ENCODE results near the gene TPCN2. TPM values are rescaled to one million over a fixed set of nuclear protein-coding genes. Genes with fewer than 3 reads are reported as not detected.
A peak's percentile ranks its signal among the peaks of the same experiment; 100 is the strongest.
"Not testable (repeated sequence)": the region's sequence is repeated elsewhere in the genome, so short reads cannot be mapped to it uniquely, and the experiment has no call there.

The TPCN2 gene
- polyA plus RNA-seq (ENCODE audit: insufficient read length in 4 of 4), result 10 to 100 TPM; 12.9 to 20.8 (median 17.1) TPM

GRCh38 chr11:69048694-69049489, at the start of gene TPCN2:
Gene TPCN2, plus strand, starts transcription at chr11:69048932. Its CDS starts 66 bp downstream, at chr11:69048998.
- DNase-seq (ENCODE audit: low read depth in 4 of 4, low spot score in 2 of 4), result peak; percentile 81 to 94 (median 88)

GRCh38 chr11:68999093-68999747, 49.5 kb upstream of the TPCN2 start:
- DNase-seq (ENCODE audit: low read depth in 4 of 4, low spot score in 2 of 4), result no peak

GRCh38 chr11:68999748-69000355, 48.9 kb upstream of the TPCN2 start:
- DNase-seq (ENCODE audit: low read depth in 4 of 4, low spot score in 2 of 4), result not testable (repeated sequence)

- no peak for DNase-seq (ENCODE audit: low read depth in 4 of 4, low spot score in 2 of 4)
These were observed 48.3 kb upstream of the TPCN2 start for GRCh38 chr11:69000391-69000790.

GRCh38 chr11:69000831-69001242, 47.9 kb upstream of the TPCN2 start:
- no peak for DNase-seq (ENCODE audit: low read depth in 4 of 4, low spot score in 2 of 4)

GRCh38 chr11:69001243-69002081, 47.3 kb upstream of the TPCN2 start:
- no peak for DNase-seq (ENCODE audit: low read depth in 4 of 4, low spot score in 2 of 4)

GRCh38 chr11:69002110-69002569, 46.6 kb upstream of the TPCN2 start:
- no peak for DNase-seq (ENCODE audit: low read depth in 4 of 4, low spot score in 2 of 4)

GRCh38 chr11:69002570-69003231, 46.0 kb upstream of the TPCN2 start:
- DNase-seq (ENCODE audit: low read depth in 4 of 4, low spot score in 2 of 4), result no peak

GRCh38 chr11:69003301-69003865, 45.3 kb upstream of the TPCN2 start:
- DNase-seq (ENCODE audit: low read depth in 4 of 4, low spot score in 2 of 4), result no peak

GRCh38 chr11:69003866-69004367, 44.8 kb upstream of the TPCN2 start:
- no peak for DNase-seq (ENCODE audit: low read depth in 4 of 4, low spot score in 2 of 4)

- DNase-seq (ENCODE audit: low read depth in 4 of 4, low spot score in 2 of 4), result no peak
These were observed 44.1 kb upstream of the TPCN2 start for GRCh38 chr11:69004411-69005182.

- no peak for DNase-seq (ENCODE audit: low read depth in 4 of 4, low spot score in 2 of 4)
These were observed 43.5 kb upstream of the TPCN2 start for GRCh38 chr11:69005183-69005630.

GRCh38 chr11:69005631-69006368, 42.9 kb upstream of the TPCN2 start:
- no peak for DNase-seq (ENCODE audit: low read depth in 4 of 4, low spot score in 2 of 4)

GRCh38 chr11:69006816-69007215, 41.9 kb upstream of the TPCN2 start:
- DNase-seq (ENCODE audit: low read depth in 4 of 4, low spot score in 2 of 4), result no peak

GRCh38 chr11:69007975-69008381, 40.8 kb upstream of the TPCN2 start:
- no peak for DNase-seq (ENCODE audit: low read depth in 4 of 4, low spot score in 2 of 4)

- no peak for DNase-seq (ENCODE audit: low read depth in 4 of 4, low spot score in 2 of 4)
These were observed 39.8 kb upstream of the TPCN2 start for GRCh38 chr11:69008737-69009440.

All from left renal cortex interstitium (tissue), 4 donors.